T-helper 17 cell (primary cell): ENCODE results near the gene BCAS4. TPM values are rescaled to one million over a fixed set of nuclear protein-coding genes. Genes with fewer than 3 reads are reported as not detected.

Experiments
- ATAC-seq: fragments of 150-1000 bp; cut with Tn5 transposase; 2 replicates; pipeline ENCODE4 v1.10.0; 2021; ENCODE audit warnings: mild to moderate bottlenecking, moderate library complexity
- DNase-seq, 3 donors: peaks; one replicate each; pipeline versions ENCODE4 v3.0.0 to v3.0.0-alpha.2; 2020 to 2021
- H3K9me3 ChIP-seq: one replicate; pipeline ENCODE4 v1.7.0; 2013; ENCODE audit warnings: low read length, mild to moderate bottlenecking; ENCODE audit not compliant: control insufficient read depth, poor library complexity, severe bottlenecking
- H3K27ac Mint-ChIP-seq: one replicate; pipeline ENCODE4 v1.8.0; 2022; ENCODE audit warnings: mild to moderate bottlenecking, moderate library complexity, mixed read lengths
- H3K27me3 Mint-ChIP-seq: one replicate; pipeline ENCODE4 v1.8.0; 2022; ENCODE audit warnings: mixed read lengths
- H3K36me3 Mint-ChIP-seq: one replicate; pipeline ENCODE4 v1.8.0; 2022; ENCODE audit warnings: low read depth, mixed read lengths
- H3K4me1 Mint-ChIP-seq: one replicate; pipeline ENCODE4 v1.8.0; 2022; ENCODE audit warnings: mild to moderate bottlenecking, mixed read lengths
- H3K4me3 Mint-ChIP-seq: one replicate; pipeline ENCODE4 v1.8.0; 2022; ENCODE audit warnings: mild to moderate bottlenecking, moderate library complexity, mixed read lengths
- total RNA-seq, 4 donors: library from RNA in 2 of 4; stranded (reverse) in 2 of 4; gene quantifications; one replicate each; pipeline ENCODE4 v1.2.3 and lab custom pipeline; 2022 to 2026

The BCAS4 gene
- total RNA-seq, 2 donors from 2014 or later, result 8.0 to 8.5 TPM

- peaks cover 9% of the 10 kb centered on the region for H3K36me3 Mint-ChIP-seq
These were observed 33.7 kb downstream of the BCAS4 start for GRCh38 chr20:50828363-50829136.

GRCh38 chr20:50831622-50832021, 36.8 kb downstream of the BCAS4 start:
- Mint-ChIP-seq H3K4me1 (peaks cover 2% of the 10 kb centered on the region), H3K27ac (no peak overlapping the region), H3K36me3 (peaks cover 11% of the 10 kb centered on the region), H3K4me3 (no peak overlapping the region), H3K27me3 (no peaks in the 10 kb centered on the region)
- DNase-seq (no peak), ATAC-seq (no peak)
- H3K9me3 ChIP-seq, result no peaks in the 10 kb centered on the region

More at GRCh38 chr20:50828363-50829136, 33.7 kb downstream of the BCAS4 start:
- Mint-ChIP-seq H3K4me3 (no peak overlapping the region), H3K27ac (no peak overlapping the region), H3K4me1 (peaks cover 2% of the 10 kb centered on the region), H3K27me3 (no peaks in the 10 kb centered on the region)
- DNase-seq, result no peak
- no peak for ATAC-seq
- no peaks in the 10 kb centered on the region for H3K9me3 ChIP-seq

- H3K4me1 Mint-ChIP-seq, result peaks cover 2% of the 10 kb centered on the region
- H3K4me3 Mint-ChIP-seq, result no peak overlapping the region
- H3K9me3 ChIP-seq, result no peaks in the 10 kb centered on the region
- DNase-seq, result no peak
- no peak overlapping the region for H3K27ac Mint-ChIP-seq
- no peaks in the 10 kb centered on the region for H3K27me3 Mint-ChIP-seq
- peaks cover 9% of the 10 kb centered on the region for H3K36me3 Mint-ChIP-seq
- no peak for ATAC-seq
These were observed 39.7 kb downstream of the BCAS4 start for GRCh38 chr20:50834599-50835005.

- peaks cover 2% of the 10 kb centered on the region for H3K36me3 Mint-ChIP-seq
- DNase-seq (no peak), ATAC-seq (no peak)
- no peak overlapping the region for H3K4me3 Mint-ChIP-seq
- H3K27me3 Mint-ChIP-seq, result no peaks in the 10 kb centered on the region
- H3K4me1 Mint-ChIP-seq, result peaks cover 2% of the 10 kb centered on the region
- no peaks in the 10 kb centered on the region for H3K9me3 ChIP-seq
- H3K27ac Mint-ChIP-seq, result peak overlapping the region; percentile 47
These were observed 42.9 kb downstream of the BCAS4 start for GRCh38 chr20:50837532-50838321.

GRCh38 chr20:50838322-50838625, 43.4 kb downstream of the BCAS4 start:
- H3K9me3 ChIP-seq, result no peaks in the 10 kb centered on the region
- Mint-ChIP-seq H3K27ac (no peak overlapping the region), H3K27me3 (no peaks in the 10 kb centered on the region), H3K4me3 (no peak overlapping the region), H3K4me1 (no peaks in the 10 kb centered on the region), H3K36me3 (peaks cover 2% of the 10 kb centered on the region)
- DNase-seq (no peak), ATAC-seq (no peak)

GRCh38 chr20:50838707-50839385, 44.0 kb downstream of the BCAS4 start:
- H3K9me3 ChIP-seq, result no peaks in the 10 kb centered on the region
- ATAC-seq (no peak), DNase-seq (no peak)
- no peak overlapping the region for H3K27ac Mint-ChIP-seq
- H3K36me3 Mint-ChIP-seq, result peaks cover 2% of the 10 kb centered on the region
- H3K4me1 Mint-ChIP-seq, result no peaks in the 10 kb centered on the region
- H3K4me3 Mint-ChIP-seq, result no peak overlapping the region
- H3K27me3 Mint-ChIP-seq, result no peaks in the 10 kb centered on the region

GRCh38 chr20:50842821-50843220, 48.0 kb downstream of the BCAS4 start:
- no peaks in the 10 kb centered on the region for H3K9me3 ChIP-seq
- no peaks in the 10 kb centered on the region for H3K27me3 Mint-ChIP-seq
- ATAC-seq (no peak), DNase-seq (no peak)
- no peaks in the 10 kb centered on the region for H3K4me1 Mint-ChIP-seq
- no peaks in the 10 kb centered on the region for H3K36me3 Mint-ChIP-seq
- no peak overlapping the region for H3K27ac Mint-ChIP-seq
- H3K4me3 Mint-ChIP-seq, result no peak overlapping the region

- ATAC-seq, result no peak
- no peak overlapping the region for H3K27ac Mint-ChIP-seq
These were observed 48.7 kb downstream of the BCAS4 start for GRCh38 chr20:50843331-50844276.

GRCh38 chr20:50844430-50845100, 49.7 kb downstream of the BCAS4 start:
- H3K27me3 Mint-ChIP-seq, result no peaks in the 10 kb centered on the region
- no peak overlapping the region for H3K27ac Mint-ChIP-seq
- no peak overlapping the region for H3K4me3 Mint-ChIP-seq
- ATAC-seq (no peak), DNase-seq (no peak)
- H3K36me3 Mint-ChIP-seq, result no peaks in the 10 kb centered on the region
- H3K4me1 Mint-ChIP-seq, result peaks cover 2% of the 10 kb centered on the region
- H3K9me3 ChIP-seq, result no peaks in the 10 kb centered on the region

More at GRCh38 chr20:50843331-50844276, 48.7 kb downstream of the BCAS4 start:
- no peaks in the 10 kb centered on the region for H3K27me3 Mint-ChIP-seq
- DNase-seq, result no peak
- no peaks in the 10 kb centered on the region for H3K4me1 Mint-ChIP-seq
- H3K36me3 Mint-ChIP-seq, result no peaks in the 10 kb centered on the region
- H3K9me3 ChIP-seq, result no peaks in the 10 kb centered on the region
- no peak overlapping the region for H3K4me3 Mint-ChIP-seq

- Mint-ChIP-seq H3K4me3 (no peak overlapping the region), H3K4me1 (peaks cover 2% of the 10 kb centered on the region), H3K27ac (no peak overlapping the region), H3K36me3 (no peaks in the 10 kb centered on the region), H3K27me3 (no peaks in the 10 kb centered on the region)
- H3K9me3 ChIP-seq, result no peaks in the 10 kb centered on the region
- DNase-seq (no peak), ATAC-seq (no peak)
These were observed 50.8 kb downstream of the BCAS4 start for GRCh38 chr20:50845566-50846215.

GRCh38 chr20:50848341-50848808, 53.5 kb downstream of the BCAS4 start:
- peaks cover 2% of the 10 kb centered on the region for H3K4me1 Mint-ChIP-seq
- ATAC-seq (no peak), DNase-seq (no peak)
- no peak overlapping the region for H3K27ac Mint-ChIP-seq
- H3K27me3 Mint-ChIP-seq, result no peaks in the 10 kb centered on the region
- no peaks in the 10 kb centered on the region for H3K36me3 Mint-ChIP-seq
- no peak overlapping the region for H3K4me3 Mint-ChIP-seq
- H3K9me3 ChIP-seq, result no peaks in the 10 kb centered on the region
